ENCODE data around the gene ACOT11. TPM values are rescaled to one million over a fixed set of nuclear protein-coding genes. Genes with fewer than 3 reads are reported as not detected.

The ACOT11 gene
- total and polyA plus RNA-seq, 10 of the 15 experiments (the other 5 are each of a cell fraction or from before 2014, with no cell fraction given) = 0.04 to 0.85 (median 0.39) TPM; not detected in 1

DNA sequence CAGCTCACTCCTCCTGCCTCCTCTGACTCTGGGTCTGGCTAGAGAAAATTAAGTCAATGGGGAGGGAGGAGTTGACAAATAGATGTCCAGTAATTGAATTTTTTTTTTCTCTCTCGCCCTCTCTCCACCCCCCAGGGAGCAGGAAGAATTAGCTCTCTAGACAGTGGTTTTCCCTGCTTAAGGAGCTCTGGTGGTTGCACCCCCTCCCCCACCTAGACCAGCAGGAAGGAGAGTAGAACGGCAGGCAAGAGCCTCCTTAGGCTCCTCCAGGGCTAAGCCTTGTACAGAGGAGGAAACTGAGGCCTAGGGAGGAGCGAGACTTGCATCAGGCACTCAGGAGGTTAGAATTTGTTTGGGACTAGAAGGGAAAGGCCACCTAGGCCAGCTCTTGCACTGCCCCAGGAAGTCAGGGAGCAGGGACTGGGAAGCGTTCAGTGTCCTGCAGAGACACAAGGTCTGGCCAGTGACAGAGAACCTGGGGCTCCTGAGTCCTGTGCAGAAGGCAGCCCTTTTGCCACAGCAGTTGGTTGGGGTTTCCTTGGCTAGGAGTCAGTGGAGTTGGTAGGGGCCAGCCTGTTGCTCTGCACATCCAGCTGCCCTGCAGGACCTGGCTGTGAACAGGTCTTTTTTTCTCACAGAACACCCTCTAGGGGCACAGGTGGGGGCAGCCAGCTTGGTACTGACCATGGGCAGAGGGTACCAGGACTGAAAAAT is 49.5 kb upstream of the ACOT11 start:
- ChIA-PET RAD21 (ENCODE audit: unreplicated experiment) (interaction anchor here (0.9 kb wide), 1 partner anchor 12 kb away, joined by 4 read pairs; no protein-coding TSS in a partner anchor), SMC1A (ENCODE audit: uncharacterized antibody, unreplicated experiment) (no interaction called here), POLR2A (interaction anchor here (0.5 kb wide), 1 partner anchor 10 kb away, joined by 3 read pairs; no protein-coding TSS in a partner anchor), CTCF (interaction anchor here (1.3 kb wide), 1 partner anchor 311 kb away, joined by 3 read pairs; no protein-coding TSS in a partner anchor)
- DNase-seq (ENCODE audit: low read depth, low spot score) (no peak), ATAC-seq (no peak), FAIRE-seq (no peak)
- Histone ChIP-seq H3K9me3 (replicated peaks; ENCODE audit: control insufficient read depth, insufficient read depth, low read length) (peaks cover 6% of the 10 kb centered on the region; the same call in 1 of the 3 replicates), H4K20me1 (ENCODE audit: control insufficient read depth, insufficient read depth) (no peaks in the 10 kb centered on the region), H3K27me3 (replicated peaks in 1 of 2; ENCODE audit: control insufficient read depth in 2 of 2, insufficient read depth in 2 of 2, low read length in 1 of 2) (peaks cover 6 to 9% of the 10 kb centered on the region in 2 experiments; a peak in 3 of 4 replicates), H3K4me2 (ENCODE audit: control insufficient read depth, insufficient read depth) (no peak overlapping the region), H3K27ac (ENCODE audit: control insufficient read depth, insufficient read depth) (no peak overlapping the region), H2AFZ (ENCODE audit: control insufficient read depth, low read depth, low read length) (no peak overlapping the region), H3K4me1 (ENCODE audit: control insufficient read depth, insufficient read depth, low read length) (no peaks in the 10 kb centered on the region), H3K79me2 (ENCODE audit: control insufficient read depth, insufficient read depth, low read length) (no peaks in the 10 kb centered on the region), H3K36me3 (ENCODE audit: control insufficient read depth in 2 of 2, insufficient read depth in 2 of 2, low read length in 1 of 2) (no peaks in the 10 kb centered on the region), H3K9ac (ENCODE audit: control insufficient read depth, insufficient read depth, low read length) (no peak overlapping the region), H3K4me3 (no peak overlapping the region)
- TF ChIP-seq ZZZ3 (IDR thresholded peaks at IDR 0.05; ENCODE audit: control insufficient read depth, insufficient read length, low read depth) = no peak
- intact Hi-C loops (cut with micrococcal nuclease; ENCODE audit: unreplicated experiment) (no loop called here), in situ Hi-C loops (cut with MboI) (no loop called here)
- 41% methylated on average over 4 of the region's 4 CpGs for WGBS (ENCODE audit: insufficient coverage, insufficient replicate concordance, low lambda C conversion rate, missing lambda C conversion rate)
- no TSS peak for BruUV-seq (replicated peaks)

DNA sequence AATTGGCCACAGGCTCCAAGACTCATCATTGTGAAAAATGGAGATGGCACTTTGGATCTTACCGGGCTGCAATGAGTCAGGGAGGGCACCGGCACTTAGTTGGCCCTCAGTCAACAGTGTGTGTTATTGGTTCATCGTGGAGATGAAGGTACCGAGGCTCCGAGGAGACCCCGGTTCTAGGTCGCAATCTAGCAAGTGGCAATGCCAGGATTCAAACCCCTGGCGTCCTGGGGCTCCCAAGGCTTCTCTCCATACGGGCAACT is 49.0 kb upstream of the ACOT11 start:
- no peak for FAIRE-seq
- RAD21 ChIA-PET (ENCODE audit: unreplicated experiment) = interaction anchor here (0.9 kb wide), 1 partner anchor 12 kb away, joined by 4 read pairs; no protein-coding TSS in a partner anchor
- Histone ChIP-seq H3K9ac (ENCODE audit: control insufficient read depth, insufficient read depth, low read length) (no peak overlapping the region), H3K79me2 (ENCODE audit: control insufficient read depth, insufficient read depth, low read length) (no peaks in the 10 kb centered on the region), H4K20me1 (ENCODE audit: control insufficient read depth, insufficient read depth) (no peaks in the 10 kb centered on the region), H3K27ac (ENCODE audit: control insufficient read depth, insufficient read depth) (no peak overlapping the region), H3K4me2 (ENCODE audit: control insufficient read depth, insufficient read depth) (no peak overlapping the region), H3K27me3 (replicated peaks in 1 of 2; ENCODE audit: control insufficient read depth in 2 of 2, insufficient read depth in 2 of 2, low read length in 1 of 2) (peaks cover 6 to 9% of the 10 kb centered on the region in 2 experiments; a peak in 3 of 4 replicates), H3K4me1 (ENCODE audit: control insufficient read depth, insufficient read depth, low read length) (no peaks in the 10 kb centered on the region), H3K9me3 (replicated peaks; ENCODE audit: control insufficient read depth, insufficient read depth, low read length) (peaks cover 6% of the 10 kb centered on the region; the same call in 1 of the 3 replicates), H3K36me3 (ENCODE audit: control insufficient read depth in 2 of 2, insufficient read depth in 2 of 2, low read length in 1 of 2) (no peaks in the 10 kb centered on the region), H2AFZ (ENCODE audit: control insufficient read depth, low read depth, low read length) (no peak overlapping the region), H3K4me3 (no peak overlapping the region)
- SMC1A ChIA-PET (ENCODE audit: uncharacterized antibody, unreplicated experiment) = no interaction called here
- POLR2A ChIA-PET = no interaction called here
- BruUV-seq (replicated peaks) = no TSS peak
- intact Hi-C loops (cut with micrococcal nuclease; ENCODE audit: unreplicated experiment) (no loop called here), in situ Hi-C loops (cut with MboI) (no loop called here)
- CTCF ChIA-PET = interaction anchor here (1.3 to 1.5 kb wide), 2 partner anchors 165 to 310 kb away, joined by 3 read pairs; no protein-coding TSS in a partner anchor
- TF ChIP-seq, protein P1, sequence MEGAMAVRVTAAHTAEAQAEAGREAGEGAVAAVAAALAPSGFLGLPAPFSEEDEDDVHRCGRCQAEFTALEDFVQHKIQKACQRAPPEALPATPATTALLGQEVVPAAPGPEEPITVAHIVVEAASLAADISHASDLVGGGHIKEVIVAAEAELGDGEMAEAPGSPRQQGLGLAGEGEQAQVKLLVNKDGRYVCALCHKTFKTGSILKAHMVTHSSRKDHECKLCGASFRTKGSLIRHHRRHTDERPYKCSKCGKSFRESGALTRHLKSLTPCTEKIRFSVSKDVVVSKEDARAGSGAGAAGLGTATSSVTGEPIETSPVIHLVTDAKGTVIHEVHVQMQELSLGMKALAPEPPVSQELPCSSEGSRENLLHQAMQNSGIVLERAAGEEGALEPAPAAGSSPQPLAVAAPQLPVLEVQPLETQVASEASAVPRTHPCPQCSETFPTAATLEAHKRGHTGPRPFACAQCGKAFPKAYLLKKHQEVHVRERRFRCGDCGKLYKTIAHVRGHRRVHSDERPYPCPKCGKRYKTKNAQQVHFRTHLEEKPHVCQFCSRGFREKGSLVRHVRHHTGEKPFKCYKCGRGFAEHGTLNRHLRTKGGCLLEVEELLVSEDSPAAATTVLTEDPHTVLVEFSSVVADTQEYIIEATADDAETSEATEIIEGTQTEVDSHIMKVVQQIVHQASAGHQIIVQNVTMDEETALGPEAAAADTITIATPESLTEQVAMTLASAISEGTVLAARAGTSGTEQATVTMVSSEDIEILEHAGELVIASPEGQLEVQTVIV (IDR thresholded peaks at IDR 0.05; ENCODE audit: borderline replicate concordance, partially characterized antibody) = no peak
- TF ChIP-seq, protein P2, sequence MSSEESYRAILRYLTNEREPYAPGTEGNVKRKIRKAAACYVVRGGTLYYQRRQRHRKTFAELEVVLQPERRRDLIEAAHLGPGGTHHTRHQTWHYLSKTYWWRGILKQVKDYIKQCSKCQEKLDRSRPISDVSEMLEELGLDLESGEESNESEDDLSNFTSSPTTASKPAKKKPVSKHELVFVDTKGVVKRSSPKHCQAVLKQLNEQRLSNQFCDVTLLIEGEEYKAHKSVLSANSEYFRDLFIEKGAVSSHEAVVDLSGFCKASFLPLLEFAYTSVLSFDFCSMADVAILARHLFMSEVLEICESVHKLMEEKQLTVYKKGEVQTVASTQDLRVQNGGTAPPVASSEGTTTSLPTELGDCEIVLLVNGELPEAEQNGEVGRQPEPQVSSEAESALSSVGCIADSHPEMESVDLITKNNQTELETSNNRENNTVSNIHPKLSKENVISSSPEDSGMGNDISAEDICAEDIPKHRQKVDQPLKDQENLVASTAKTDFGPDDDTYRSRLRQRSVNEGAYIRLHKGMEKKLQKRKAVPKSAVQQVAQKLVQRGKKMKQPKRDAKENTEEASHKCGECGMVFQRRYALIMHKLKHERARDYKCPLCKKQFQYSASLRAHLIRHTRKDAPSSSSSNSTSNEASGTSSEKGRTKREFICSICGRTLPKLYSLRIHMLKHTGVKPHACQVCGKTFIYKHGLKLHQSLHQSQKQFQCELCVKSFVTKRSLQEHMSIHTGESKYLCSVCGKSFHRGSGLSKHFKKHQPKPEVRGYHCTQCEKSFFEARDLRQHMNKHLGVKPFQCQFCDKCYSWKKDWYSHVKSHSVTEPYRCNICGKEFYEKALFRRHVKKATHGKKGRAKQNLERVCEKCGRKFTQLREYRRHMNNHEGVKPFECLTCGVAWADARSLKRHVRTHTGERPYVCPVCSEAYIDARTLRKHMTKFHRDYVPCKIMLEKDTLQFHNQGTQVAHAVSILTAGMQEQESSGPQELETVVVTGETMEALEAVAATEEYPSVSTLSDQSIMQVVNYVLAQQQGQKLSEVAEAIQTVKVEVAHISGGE (CRISPR knock-in tag; IDR thresholded peaks at IDR 0.05) = no peak
- TF ChIP-seq, protein P3, sequence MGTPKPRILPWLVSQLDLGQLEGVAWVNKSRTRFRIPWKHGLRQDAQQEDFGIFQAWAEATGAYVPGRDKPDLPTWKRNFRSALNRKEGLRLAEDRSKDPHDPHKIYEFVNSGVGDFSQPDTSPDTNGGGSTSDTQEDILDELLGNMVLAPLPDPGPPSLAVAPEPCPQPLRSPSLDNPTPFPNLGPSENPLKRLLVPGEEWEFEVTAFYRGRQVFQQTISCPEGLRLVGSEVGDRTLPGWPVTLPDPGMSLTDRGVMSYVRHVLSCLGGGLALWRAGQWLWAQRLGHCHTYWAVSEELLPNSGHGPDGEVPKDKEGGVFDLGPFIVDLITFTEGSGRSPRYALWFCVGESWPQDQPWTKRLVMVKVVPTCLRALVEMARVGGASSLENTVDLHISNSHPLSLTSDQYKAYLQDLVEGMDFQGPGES (IDR thresholded peaks at IDR 0.05) = no peak
- TF ChIP-seq NFYB (IDR thresholded peaks at IDR 0.05; ENCODE audit: insufficient read depth, low read depth, low read length) = no peak
- TF ChIP-seq MYC (IDR thresholded peaks at IDR 0.05; ENCODE audit: insufficient read depth, insufficient read length, insufficient replicate concordance, low read length, severe bottlenecking) = no peak
- WGBS (ENCODE audit: insufficient coverage, insufficient replicate concordance, low lambda C conversion rate, missing lambda C conversion rate) = 31% methylated on average over 9 of the region's 9 CpGs
- ATAC-seq = no peak
- no peak for DNase-seq (ENCODE audit: low read depth, low spot score)
